ENCODE results near the gene HRH3. TPM values are rescaled to one million over a fixed set of nuclear protein-coding genes. Genes with fewer than 3 reads are reported as not detected.

The HRH3 gene
- total RNA-seq, 1 donor from 2014 or later, result not detected

DNA sequence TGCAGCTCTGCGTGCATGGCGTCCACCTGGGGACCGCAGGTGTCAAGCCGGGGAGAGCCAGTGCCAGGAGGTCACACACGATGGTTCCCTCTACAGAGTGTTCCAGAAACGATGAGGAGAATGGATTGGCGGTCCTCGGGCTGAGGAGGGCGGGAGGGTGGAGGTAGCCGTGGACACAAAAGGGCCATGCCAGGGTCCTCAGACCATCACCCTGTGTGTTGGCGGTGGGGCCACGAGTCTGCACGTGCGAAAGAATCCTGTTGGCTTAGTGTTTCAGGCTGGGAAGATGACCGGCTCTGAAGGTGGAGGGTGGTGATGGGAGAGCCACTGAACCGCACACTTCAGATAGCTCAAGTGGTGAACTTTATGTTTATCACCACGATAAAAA lies 13.7 kb downstream of the HRH3 start:
- Histone ChIP-seq H3K27me3 (ENCODE audit: control insufficient read depth, insufficient read depth, low read length) (peaks cover 29% of the 10 kb centered on the region), H3K36me3 (ENCODE audit: control insufficient read depth, insufficient read depth, low read length) (no peaks in the 10 kb centered on the region), H3K4me3 (ENCODE audit: low read depth, low read length) (no peak overlapping the region)
- TF ChIP-seq, protein P1, sequence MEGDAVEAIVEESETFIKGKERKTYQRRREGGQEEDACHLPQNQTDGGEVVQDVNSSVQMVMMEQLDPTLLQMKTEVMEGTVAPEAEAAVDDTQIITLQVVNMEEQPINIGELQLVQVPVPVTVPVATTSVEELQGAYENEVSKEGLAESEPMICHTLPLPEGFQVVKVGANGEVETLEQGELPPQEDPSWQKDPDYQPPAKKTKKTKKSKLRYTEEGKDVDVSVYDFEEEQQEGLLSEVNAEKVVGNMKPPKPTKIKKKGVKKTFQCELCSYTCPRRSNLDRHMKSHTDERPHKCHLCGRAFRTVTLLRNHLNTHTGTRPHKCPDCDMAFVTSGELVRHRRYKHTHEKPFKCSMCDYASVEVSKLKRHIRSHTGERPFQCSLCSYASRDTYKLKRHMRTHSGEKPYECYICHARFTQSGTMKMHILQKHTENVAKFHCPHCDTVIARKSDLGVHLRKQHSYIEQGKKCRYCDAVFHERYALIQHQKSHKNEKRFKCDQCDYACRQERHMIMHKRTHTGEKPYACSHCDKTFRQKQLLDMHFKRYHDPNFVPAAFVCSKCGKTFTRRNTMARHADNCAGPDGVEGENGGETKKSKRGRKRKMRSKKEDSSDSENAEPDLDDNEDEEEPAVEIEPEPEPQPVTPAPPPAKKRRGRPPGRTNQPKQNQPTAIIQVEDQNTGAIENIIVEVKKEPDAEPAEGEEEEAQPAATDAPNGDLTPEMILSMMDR (IDR thresholded peaks at IDR 0.05; ENCODE audit: insufficient read depth, low read length, poor library complexity, severe bottlenecking), result no peak
- no peak for DNase-seq (ENCODE audit: low read depth)

GRCh38 chr20:62205618-62206387 lies 14.3 kb downstream of the HRH3 start:
- Histone ChIP-seq H3K27me3 (ENCODE audit: control insufficient read depth, insufficient read depth, low read length) (peaks cover 23% of the 10 kb centered on the region), H3K4me3 (ENCODE audit: low read depth, low read length) (no peak overlapping the region), H3K36me3 (ENCODE audit: control insufficient read depth, insufficient read depth, low read length) (no peaks in the 10 kb centered on the region)
- DNase-seq (ENCODE audit: low read depth), result no peak
- TF ChIP-seq, protein P1 (IDR thresholded peaks at IDR 0.05; ENCODE audit: insufficient read depth, low read length, poor library complexity, severe bottlenecking), result no peak

DNA sequence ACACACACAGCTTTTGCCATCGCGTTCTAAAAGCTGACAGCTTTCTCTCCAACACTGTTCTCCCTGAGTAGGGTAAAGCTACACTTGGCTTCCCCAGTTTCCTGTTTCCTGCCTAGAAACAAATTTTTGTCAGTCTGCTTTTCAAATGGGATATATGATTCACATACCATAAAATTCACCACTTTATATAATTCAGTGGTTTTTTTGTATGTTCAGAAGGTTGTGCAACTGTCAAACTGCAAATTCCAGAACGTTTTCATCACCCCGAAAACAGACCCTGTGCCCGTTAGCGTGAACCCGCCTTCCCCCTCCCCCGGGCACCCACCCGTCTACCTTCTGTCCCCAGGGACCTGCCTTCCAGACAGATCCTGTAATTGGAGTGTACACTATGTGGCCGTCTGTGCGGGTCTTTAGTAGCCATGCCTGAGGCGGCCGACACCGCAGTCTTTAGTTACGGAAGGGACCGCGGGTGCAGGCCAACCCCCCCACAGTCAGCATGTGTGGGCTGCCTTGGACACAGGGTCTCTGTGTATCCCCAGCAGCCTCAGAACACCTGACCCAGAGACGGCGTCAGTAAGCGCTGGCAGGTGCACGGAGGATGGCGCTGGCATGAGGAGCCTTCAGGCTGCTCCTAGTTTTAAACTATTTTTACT lies 16.6 kb downstream of the HRH3 start:
- DNase-seq (ENCODE audit: low read depth), result no peak
- Histone ChIP-seq H3K4me3 (ENCODE audit: low read depth, low read length) (no peak overlapping the region), H3K27me3 (ENCODE audit: control insufficient read depth, insufficient read depth, low read length) (peaks cover 1% of the 10 kb centered on the region), H3K36me3 (ENCODE audit: control insufficient read depth, insufficient read depth, low read length) (no peaks in the 10 kb centered on the region)
- TF ChIP-seq, protein P1 (IDR thresholded peaks at IDR 0.05; ENCODE audit: insufficient read depth, low read length, poor library complexity, severe bottlenecking), result no peak

GRCh38 chr20:62202676-62203377 lies 17.3 kb downstream of the HRH3 start:
- DNase-seq (ENCODE audit: low read depth), result no peak
- Histone ChIP-seq H3K4me3 (ENCODE audit: low read depth, low read length) (no peak overlapping the region), H3K27me3 (ENCODE audit: control insufficient read depth, insufficient read depth, low read length) (no peaks in the 10 kb centered on the region), H3K36me3 (ENCODE audit: control insufficient read depth, insufficient read depth, low read length) (peaks cover 2% of the 10 kb centered on the region)
- TF ChIP-seq, protein P1 (IDR thresholded peaks at IDR 0.05; ENCODE audit: insufficient read depth, low read length, poor library complexity, severe bottlenecking), result no peak

DNA sequence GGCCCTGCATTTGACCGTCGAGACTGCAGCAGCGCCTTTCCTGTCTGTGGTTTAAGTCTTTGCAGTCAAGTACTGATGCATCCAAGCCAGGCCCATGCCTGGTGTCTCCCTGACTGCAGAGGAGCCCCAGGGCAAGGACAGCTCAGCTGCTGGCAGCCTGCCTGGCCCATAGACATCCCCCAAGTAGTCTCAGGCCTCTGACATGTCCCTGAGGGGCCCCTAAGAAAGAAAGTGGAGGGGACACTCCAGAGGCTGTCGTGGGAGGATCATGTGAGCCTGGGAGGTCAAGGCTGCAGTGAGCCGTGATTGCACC lies 18.0 kb downstream of the HRH3 start:
- Histone ChIP-seq H3K27me3 (ENCODE audit: control insufficient read depth, insufficient read depth, low read length) (no peaks in the 10 kb centered on the region), H3K4me3 (ENCODE audit: low read depth, low read length) (no peak overlapping the region), H3K36me3 (ENCODE audit: control insufficient read depth, insufficient read depth, low read length) (peaks cover 2% of the 10 kb centered on the region)
- TF ChIP-seq, protein P1 (IDR thresholded peaks at IDR 0.05; ENCODE audit: insufficient read depth, low read length, poor library complexity, severe bottlenecking), result no peak
- DNase-seq (ENCODE audit: low read depth), result no peak

Data from kidney epithelial cell (primary cell).